NCI-H1417 treated with DMSO at 0.1 percent for 48 hours (cell line): ENCODE results near the gene ZNF354B.
"Not testable (repeated sequence)": the region's sequence is repeated elsewhere in the genome, so short reads cannot be mapped to it uniquely, and the experiment has no call there.

Source experiments
- DNase-seq: peaks from one replicate; lab custom pipeline; 2025; lab: John Stamatoyannopoulos, UW

The ZNF354B gene

GRCh38 chr5:178883115-178883694 lies 23.5 kb downstream of the ZNF354B start:
- not testable (repeated sequence) for DNase-seq

- DNase-seq = no peak
Observed at GRCh38 chr5:178883815-178884430, 24.2 kb downstream of the ZNF354B start.

- no peak for DNase-seq
Observed at GRCh38 chr5:178895615-178896571, 36.1 kb downstream of the ZNF354B start, which contains the start of gene ZFP2. Gene ZFP2, plus strand, starts transcription at chr5:178895913. Its CDS starts 35,401 bp downstream, at chr5:178931314.

- DNase-seq = no peak
Observed at GRCh38 chr5:178899289-178899688, 39.5 kb downstream of the ZNF354B start.

GRCh38 chr5:178902849-178903248 lies 43.1 kb downstream of the ZNF354B start:
- no peak for DNase-seq

- DNase-seq = no peak
Observed at GRCh38 chr5:178931846-178932760, 72.3 kb downstream of the ZNF354B start.
